Left ventricle myocardium inferior (tissue), 1 donor: Measurements from ENCODE around the gene FAM120B. TPM values are rescaled to one million over a fixed set of nuclear protein-coding genes. Genes with fewer than 3 reads are reported as not detected.

Experiments used
- DNase-seq: peaks from one replicate; pipeline ENCODE4 v3.0.0-alpha.2; 2020
- H3K27ac ChIP-seq: fragments of 200-600 bp; replicated peaks from 2 replicates; pipeline ENCODE4 v1.8.0; 2021
- H3K27me3 ChIP-seq: fragments of 200-600 bp; 2 replicates; pipeline ENCODE4 v1.8.0; 2021; ENCODE audit warnings: low read depth
- H3K36me3 ChIP-seq: fragments of 200-600 bp; 2 replicates; pipeline ENCODE4 v1.8.0; 2021
- H3K4me1 ChIP-seq: fragments of 200-600 bp; 2 replicates; pipeline ENCODE4 v1.8.0; 2021
- H3K4me3 ChIP-seq: fragments of 200-600 bp; 2 replicates; pipeline ENCODE4 v1.8.0; 2021; ENCODE audit warnings: mild to moderate bottlenecking, moderate library complexity
- H3K9me3 ChIP-seq: fragments of 200-600 bp; replicated peaks from 2 replicates; pipeline ENCODE4 v1.8.0; 2021
- CTCF ChIP-seq: fragments of 200-600 bp; IDR thresholded peaks from 2 replicates; pipeline ENCODE4 v1.8.0; 2021; ENCODE audit warnings: antibody characterized with exemption, mild to moderate bottlenecking, borderline replicate concordance
- intact Hi-C: fragments of 100-400 bp; cut with micrococcal nuclease; formaldehyde crosslinking; loops from one replicate; pipeline ENCODE4 v1.11.0; 2022
- total RNA-seq: library from RNA; stranded (reverse); fragmentation: NEBNext Ultra II Directional; extraction: Animal tissue kit (Norgen Biotek cat#: 25700); gene quantifications from one replicate; pipeline ENCODE4 v1.2.1, GENCODE V29; 2021
- donor health status: DM: no; HTN: yes; CAD: no; lungs with severe emphysema.

Gene FAM120B
- total RNA-seq, 1 donor from 2014 or later, result 20.1 TPM

- Histone ChIP-seq H3K36me3 (no peaks in the 10 kb centered on the region), H3K4me3 (no peak overlapping the region), H3K9me3 (no peaks in the 10 kb centered on the region), H3K4me1 (peaks cover 9% of the 10 kb centered on the region), H3K27ac (no peak overlapping the region), H3K27me3 (peaks cover 42% of the 10 kb centered on the region)
- intact Hi-C loops, result no loop called here
- no peak for DNase-seq
- no peak for TF ChIP-seq CTCF
Measured at GRCh38 chr6:170424604-170425126, 118.1 kb downstream of the FAM120B start.

GRCh38 chr6:170429450-170429849 is 122.9 kb downstream of the FAM120B start:
- intact Hi-C loops, result no loop called here
- no peak for DNase-seq
- TF ChIP-seq CTCF, result no peak

GRCh38 chr6:170433163-170434116 is 126.9 kb downstream of the FAM120B start:
- Histone ChIP-seq H3K9me3 (peaks cover 15% of the 10 kb centered on the region), H3K27ac (no peak overlapping the region), H3K27me3 (peaks cover 17% of the 10 kb centered on the region), H3K4me1 (peaks cover 19% of the 10 kb centered on the region), H3K4me3 (no peak overlapping the region), H3K36me3 (no peaks in the 10 kb centered on the region)
- no peak for DNase-seq
- no peak for TF ChIP-seq CTCF
- intact Hi-C loops, result no loop called here

More at GRCh38 chr6:170429450-170429849, 122.9 kb downstream of the FAM120B start:
- Histone ChIP-seq H3K4me3 (no peak overlapping the region), H3K36me3 (no peaks in the 10 kb centered on the region), H3K27me3 (peaks cover 16% of the 10 kb centered on the region), H3K27ac (no peak overlapping the region), H3K4me1 (peaks cover 11% of the 10 kb centered on the region), H3K9me3 (no peaks in the 10 kb centered on the region)

GRCh38 chr6:170434117-170434820 is 127.7 kb downstream of the FAM120B start:
- H3K4me3 ChIP-seq, result no peak overlapping the region
- H3K9me3 ChIP-seq, result peaks cover 15% of the 10 kb centered on the region
- intact Hi-C loops, result no loop called here
- no peak for DNase-seq
- TF ChIP-seq CTCF, result no peak
- no peaks in the 10 kb centered on the region for H3K36me3 ChIP-seq
- H3K27me3 ChIP-seq, result peaks cover 17% of the 10 kb centered on the region
- peaks cover 17% of the 10 kb centered on the region for H3K4me1 ChIP-seq
- no peak overlapping the region for H3K27ac ChIP-seq

- H3K4me1 ChIP-seq, result peaks cover 16% of the 10 kb centered on the region
- H3K27ac ChIP-seq, result no peak overlapping the region
- intact Hi-C loops, result no loop called here
- no peak for TF ChIP-seq CTCF
- no peak for DNase-seq
- no peaks in the 10 kb centered on the region for H3K36me3 ChIP-seq
- H3K4me3 ChIP-seq, result no peak overlapping the region
- peaks cover 15% of the 10 kb centered on the region for H3K9me3 ChIP-seq
- H3K27me3 ChIP-seq, result peaks cover 17% of the 10 kb centered on the region
Measured at GRCh38 chr6:170434821-170435155, 128.2 kb downstream of the FAM120B start.
